Measurements from ENCODE around the gene NUP214.

Gene NUP214

GRCh38 chr9:131095666-131096268, 29.6 kb upstream of the NUP214 start:
- intact Hi-C loops (cut with DNase I; ENCODE audit: low total_unique reads), result no loop called here
- no peaks in the 10 kb centered on the region for H3K9me3 ChIP-seq
- peak overlapping the region; percentile 81 to 83 for H3K27ac ChIP-seq
- TF ChIP-seq CTCF (IDR thresholded peaks at IDR 0.05), result no peak
- peaks cover 0 to 50% (median 45%) of the 10 kb centered on the region in 4 donors for H3K4me1 ChIP-seq
- peaks cover 0 to 28% of the 10 kb centered on the region in 2 donors for H3K27me3 ChIP-seq
- no peaks in the 10 kb centered on the region for H3K36me3 ChIP-seq
- peak overlapping the region; percentile 77 to 83 for H3K4me3 ChIP-seq
- DNase-seq, result no peak

- peaks cover 0 to 28% of the 10 kb centered on the region in 2 donors for H3K27me3 ChIP-seq
- intact Hi-C loops (cut with DNase I; ENCODE audit: low total_unique reads), result no loop called here
- no peaks in the 10 kb centered on the region for H3K9me3 ChIP-seq
- no peaks in the 10 kb centered on the region for H3K36me3 ChIP-seq
- H3K4me1 ChIP-seq, result peaks cover 0 to 58% (median 45%) of the 10 kb centered on the region in 4 donors
- TF ChIP-seq CTCF (IDR thresholded peaks at IDR 0.05), result no peak
- peak within 1 kb of the TSS; percentile 77 to 83 for H3K4me3 ChIP-seq
- peak within 1 kb of the TSS; percentile 81 to 83 for H3K27ac ChIP-seq
- peak in 1 of 2 donors; percentile 74 for DNase-seq
Observed at GRCh38 chr9:131096269-131097125, 28.9 kb upstream of the NUP214 start, which contains the start of gene AIF1L. Gene AIF1L (plus strand): TSS chr9:131096531. CDS start chr9:131096630, 99 bp downstream.

GRCh38 chr9:131097126-131097947, 28.0 kb upstream of the NUP214 start:
- DNase-seq, result no peak
- Histone ChIP-seq H3K9me3 (no peaks in the 10 kb centered on the region), H3K4me1 (peaks cover 0 to 63% (median 47%) of the 10 kb centered on the region in 4 donors), H3K27ac (peak overlapping the region; percentile 81 to 83), H3K27me3 (peaks cover 0 to 25% of the 10 kb centered on the region in 2 donors), H3K4me3 (peak overlapping the region; percentile 77 to 83), H3K36me3 (no peaks in the 10 kb centered on the region)
- intact Hi-C loops (cut with DNase I; ENCODE audit: low total_unique reads), result no loop called here
- no peak for TF ChIP-seq CTCF (IDR thresholded peaks at IDR 0.05)

- no peak for TF ChIP-seq CTCF (IDR thresholded peaks at IDR 0.05)
- intact Hi-C loops (cut with DNase I; ENCODE audit: low total_unique reads), result no loop called here
- Histone ChIP-seq H3K4me1 (peaks cover 0 to 68% (median 51%) of the 10 kb centered on the region in 4 donors), H3K27ac (peak overlapping the region; percentile 81 to 83), H3K9me3 (no peaks in the 10 kb centered on the region), H3K27me3 (peaks cover 0 to 19% of the 10 kb centered on the region in 2 donors), H3K4me3 (peak overlapping the region; percentile 77 to 83), H3K36me3 (no peaks in the 10 kb centered on the region)
- no peak for DNase-seq
Observed at GRCh38 chr9:131097948-131098278, 27.5 kb upstream of the NUP214 start.

- Histone ChIP-seq H3K27ac (peak overlapping the region; percentile 81 to 83), H3K36me3 (no peaks in the 10 kb centered on the region), H3K4me1 (peaks cover 0 to 72% (median 51%) of the 10 kb centered on the region in 4 donors), H3K9me3 (no peaks in the 10 kb centered on the region), H3K4me3 (peak overlapping the region; percentile 77 to 83), H3K27me3 (peaks cover 0 to 15% of the 10 kb centered on the region in 2 donors)
- no peak for DNase-seq
- no peak for TF ChIP-seq CTCF (IDR thresholded peaks at IDR 0.05)
- intact Hi-C loops (cut with DNase I; ENCODE audit: low total_unique reads), result no loop called here
Observed at GRCh38 chr9:131098391-131099101, 26.8 kb upstream of the NUP214 start.
